Erythroblast (primary cell): ENCODE results near the gene RHBDD2.

Experiments used
- GATA1 ChIP-seq: IDR thresholded peaks from 2 replicates; pipeline ENCODE4 v1.6.1; 2011; ENCODE audit warnings: low read depth, mild to moderate bottlenecking, control low read depth, low read length, moderate library complexity
- POLR2A ChIP-seq: IDR thresholded peaks from 2 replicates; pipeline ENCODE4 v1.6.1; 2011; ENCODE audit warnings: mild to moderate bottlenecking, low read length

- TF ChIP-seq POLR2A, result no peak
- no peak for TF ChIP-seq GATA1
Measured at GRCh38 chr7:75906991-75907667, 28.3 kb downstream of the RHBDD2 start.
